Activated CD8-positive, alpha-beta memory T cell treated with anti-CD3 and anti-CD28 coated beads, Interleukin-2, amount 50 U/mL, for 24 hours (primary cell): ENCODE data around the gene RAI14.
"Not testable (repeated sequence)": the region's sequence is repeated elsewhere in the genome, so short reads cannot be mapped to it uniquely, and the experiment has no call there.

Experiments
- DNase-seq: peaks from one replicate; pipeline ENCODE4 v3.0.0-alpha.2; 2020; ENCODE audit errors: extremely low read depth

RAI14 gene

GRCh38 chr5:34698754-34699153 is 42.6 kb downstream of the RAI14 start:
- no peak for DNase-seq

- no peak for DNase-seq
Measured at GRCh38 chr5:34699155-34700077, 43.3 kb downstream of the RAI14 start.

GRCh38 chr5:34700078-34700452 is 43.9 kb downstream of the RAI14 start:
- no peak for DNase-seq

- not testable (repeated sequence) for DNase-seq
Measured at GRCh38 chr5:34701442-34701841, 45.3 kb downstream of the RAI14 start.

- DNase-seq = no peak
Measured at GRCh38 chr5:34703767-34704713, 47.9 kb downstream of the RAI14 start.

- DNase-seq = no peak
Measured at GRCh38 chr5:34706084-34706483, 50.0 kb downstream of the RAI14 start.

- no peak for DNase-seq
Measured at GRCh38 chr5:34707451-34708107, 51.5 kb downstream of the RAI14 start.

- no peak for DNase-seq
Measured at GRCh38 chr5:34708777-34709176, 52.6 kb downstream of the RAI14 start.

GRCh38 chr5:34709861-34710673 is 53.9 kb downstream of the RAI14 start:
- no peak for DNase-seq

GRCh38 chr5:34712565-34712964 is 56.4 kb downstream of the RAI14 start:
- DNase-seq = no peak

GRCh38 chr5:34715711-34716110 is 59.6 kb downstream of the RAI14 start:
- DNase-seq = no peak

- DNase-seq = no peak
Measured at GRCh38 chr5:34716986-34717385, 60.9 kb downstream of the RAI14 start.

GRCh38 chr5:34717426-34718327 is 61.5 kb downstream of the RAI14 start:
- no peak for DNase-seq

GRCh38 chr5:34718516-34718915 is 62.4 kb downstream of the RAI14 start:
- no peak for DNase-seq

GRCh38 chr5:34719029-34719428 is 62.9 kb downstream of the RAI14 start:
- no peak for DNase-seq

GRCh38 chr5:34721327-34721726 is 65.2 kb downstream of the RAI14 start:
- DNase-seq = no peak

GRCh38 chr5:34722183-34722582 is 66.1 kb downstream of the RAI14 start:
- no peak for DNase-seq

- no peak for DNase-seq
Measured at GRCh38 chr5:34724741-34725140, 68.6 kb downstream of the RAI14 start.

GRCh38 chr5:34727166-34727749 is 71.1 kb downstream of the RAI14 start:
- DNase-seq = not testable (repeated sequence)

- no peak for DNase-seq
Measured at GRCh38 chr5:34728236-34728635, 72.1 kb downstream of the RAI14 start.
